HEK293 (cell line): Measurements from ENCODE around the gene TTN.

Source experiments
- KLF16 ChIP-seq: fragments of 450-650 bp; formaldehyde crosslinking; IDR thresholded peaks from 2 replicates; pipeline ENCODE4 v1.5.1; 2017; ENCODE audit warnings: missing biosample characterization, missing genetic modification characterization
- ZBTB7A ChIP-seq: fragments of 450-650 bp; formaldehyde crosslinking; IDR thresholded peaks from 2 replicates; pipeline ENCODE4 v1.5.1; 2016; ENCODE audit warnings: low read depth, missing biosample characterization, missing genetic modification characterization
- ZNF311 ChIP-seq: fragments of 450-650 bp; formaldehyde crosslinking; IDR thresholded peaks from 2 replicates; pipeline ENCODE4 v1.5.1; 2017; ENCODE audit warnings: missing biosample characterization, missing genetic modification characterization, borderline replicate concordance
- TF ChIP-seq, protein P1 (sequence below): fragments of 450-650 bp; formaldehyde crosslinking; IDR thresholded peaks from 2 replicates; pipeline ENCODE4 v1.5.1; 2016; ENCODE audit warnings: missing biosample characterization, missing genetic modification characterization, low read depth

DNA sequence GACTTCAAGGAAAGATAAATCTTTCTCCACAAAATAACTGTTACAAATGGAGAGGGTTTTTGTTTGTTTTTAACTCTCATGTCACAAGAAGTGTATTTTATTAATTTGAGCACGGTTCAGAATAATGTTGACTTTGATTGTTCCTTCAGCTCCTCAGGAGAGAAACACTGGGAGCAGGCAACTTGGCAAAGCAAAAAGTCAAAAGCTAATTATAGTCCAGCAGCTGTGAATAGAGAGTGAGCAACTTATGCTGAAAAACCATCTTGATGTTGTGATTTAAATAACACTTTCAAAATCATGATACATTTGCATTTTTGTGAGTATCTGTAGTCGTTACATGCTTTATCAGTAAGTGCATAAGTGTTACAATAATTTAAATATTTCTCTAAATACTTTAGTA, 37.5 kb upstream of the TTN start:
- TF ChIP-seq ZBTB7A (no peak), ZNF311 (tag by site-specific recombination) (no peak), KLF16 (tag by site-specific recombination) (no peak)
- TF ChIP-seq, protein P1, sequence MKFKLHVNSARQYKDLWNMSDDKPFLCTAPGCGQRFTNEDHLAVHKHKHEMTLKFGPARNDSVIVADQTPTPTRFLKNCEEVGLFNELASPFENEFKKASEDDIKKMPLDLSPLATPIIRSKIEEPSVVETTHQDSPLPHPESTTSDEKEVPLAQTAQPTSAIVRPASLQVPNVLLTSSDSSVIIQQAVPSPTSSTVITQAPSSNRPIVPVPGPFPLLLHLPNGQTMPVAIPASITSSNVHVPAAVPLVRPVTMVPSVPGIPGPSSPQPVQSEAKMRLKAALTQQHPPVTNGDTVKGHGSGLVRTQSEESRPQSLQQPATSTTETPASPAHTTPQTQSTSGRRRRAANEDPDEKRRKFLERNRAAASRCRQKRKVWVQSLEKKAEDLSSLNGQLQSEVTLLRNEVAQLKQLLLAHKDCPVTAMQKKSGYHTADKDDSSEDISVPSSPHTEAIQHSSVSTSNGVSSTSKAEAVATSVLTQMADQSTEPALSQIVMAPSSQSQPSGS = no peak
